Right renal pelvis (tissue), 4 donors: ENCODE measurements around the gene PPFIBP1. TPM values are rescaled to one million over a fixed set of nuclear protein-coding genes. Genes with fewer than 3 reads are reported as not detected.

Experiments used
- DNase-seq, 4 donors: peaks; one replicate each; pipeline ENCODE4 v3.0.0-alpha.2; 2013; ENCODE audit warnings: low read depth in 4 of 4, low spot score in 3 of 4, missing footprints in 1 of 4
- polyA plus RNA-seq, 4 donors: library from polyadenylated mRNA; unstranded; fragments of 120-200 nt; gene quantifications; one replicate each; pipeline ENCODE4 v1.2.1, GENCODE V29; 2013; ENCODE audit not compliant: insufficient read length in 4 of 4

PPFIBP1 gene
- polyA plus RNA-seq, 4 donors: 62.1 to 93.3 (median 78.0) TPM

DNA sequence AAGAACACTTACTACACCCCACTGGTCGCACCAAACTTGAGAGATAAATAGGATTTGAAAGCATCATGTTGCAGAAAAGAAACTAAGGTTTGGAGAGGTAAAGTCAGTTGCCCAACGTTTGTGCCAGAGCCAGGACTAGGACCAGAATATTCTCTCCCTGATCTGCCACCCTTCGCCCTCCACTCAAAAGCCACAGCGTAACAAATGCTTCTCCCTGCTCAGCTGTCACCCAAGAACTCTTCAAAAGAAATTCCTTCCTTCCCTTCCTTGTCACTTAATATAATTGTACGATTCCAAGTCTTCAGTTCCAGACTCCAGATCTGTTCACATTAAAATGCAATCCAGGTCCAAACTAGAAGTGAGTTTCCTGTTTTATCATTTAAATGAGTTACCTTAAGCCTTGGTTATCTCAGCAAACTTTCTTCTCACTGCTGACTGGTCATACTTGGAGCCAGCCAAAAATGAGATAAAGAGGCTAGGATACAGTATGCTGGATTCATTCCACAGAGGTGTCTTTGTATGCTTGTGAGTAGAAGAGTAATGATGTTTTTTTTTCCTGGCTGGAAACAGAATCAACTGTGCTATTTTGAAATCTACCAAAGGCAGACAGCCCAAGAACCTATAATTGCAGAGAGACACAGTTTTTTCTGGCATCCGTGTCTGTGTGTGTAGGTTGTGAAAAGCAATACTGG lies 12.8 kb upstream of the PPFIBP1 start:
- DNase-seq: no peak

- no peak for DNase-seq
Observed at GRCh38 chr12:27511723-27512045, 12.3 kb upstream of the PPFIBP1 start.

GRCh38 chr12:27513155-27513824 lies 10.7 kb upstream of the PPFIBP1 start:
- no peak for DNase-seq

- peak in 1 of 4 donors; percentile 65 for DNase-seq
Observed at GRCh38 chr12:27515671-27516070, 8.3 kb upstream of the PPFIBP1 start.

DNA sequence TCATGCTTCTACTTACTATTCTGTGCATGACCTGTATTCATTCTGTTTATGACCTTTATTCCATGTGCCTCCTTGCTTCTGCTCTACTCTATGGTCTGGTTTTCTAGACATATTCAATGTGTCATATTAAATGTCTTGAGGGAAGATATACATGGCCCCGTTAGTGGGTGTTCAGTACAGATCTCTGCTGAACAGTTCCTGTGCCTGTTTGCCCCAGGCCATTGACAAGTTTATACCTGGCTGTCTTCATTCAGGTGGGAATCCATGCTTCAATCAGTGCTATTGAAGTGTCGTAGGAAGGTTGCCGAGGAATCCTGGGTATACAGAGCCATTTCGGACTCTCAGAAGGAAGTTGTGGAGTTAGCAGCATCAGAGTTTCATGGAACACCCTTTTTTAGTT lies 7.4 kb upstream of the PPFIBP1 start:
- DNase-seq: no peak

DNA sequence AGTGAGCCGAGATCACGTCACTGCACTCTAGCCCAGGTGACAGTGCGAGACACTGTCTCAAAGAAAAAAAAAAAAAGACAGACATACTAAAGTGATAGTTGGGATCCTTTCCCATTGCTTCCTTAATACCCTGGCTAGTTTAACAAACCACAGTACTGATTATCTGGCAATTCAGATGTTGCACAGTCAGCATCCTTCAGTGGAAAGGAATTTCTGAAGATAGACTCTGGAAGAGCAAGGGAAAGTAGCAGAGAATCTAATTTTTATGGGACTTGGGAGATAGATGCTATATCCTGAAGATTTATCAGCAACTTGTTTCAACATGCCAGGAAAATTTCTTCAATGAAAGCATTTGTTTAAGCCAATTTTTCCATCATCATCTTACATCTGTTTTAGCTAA lies 6.5 kb upstream of the PPFIBP1 start:
- DNase-seq: no peak

DNA sequence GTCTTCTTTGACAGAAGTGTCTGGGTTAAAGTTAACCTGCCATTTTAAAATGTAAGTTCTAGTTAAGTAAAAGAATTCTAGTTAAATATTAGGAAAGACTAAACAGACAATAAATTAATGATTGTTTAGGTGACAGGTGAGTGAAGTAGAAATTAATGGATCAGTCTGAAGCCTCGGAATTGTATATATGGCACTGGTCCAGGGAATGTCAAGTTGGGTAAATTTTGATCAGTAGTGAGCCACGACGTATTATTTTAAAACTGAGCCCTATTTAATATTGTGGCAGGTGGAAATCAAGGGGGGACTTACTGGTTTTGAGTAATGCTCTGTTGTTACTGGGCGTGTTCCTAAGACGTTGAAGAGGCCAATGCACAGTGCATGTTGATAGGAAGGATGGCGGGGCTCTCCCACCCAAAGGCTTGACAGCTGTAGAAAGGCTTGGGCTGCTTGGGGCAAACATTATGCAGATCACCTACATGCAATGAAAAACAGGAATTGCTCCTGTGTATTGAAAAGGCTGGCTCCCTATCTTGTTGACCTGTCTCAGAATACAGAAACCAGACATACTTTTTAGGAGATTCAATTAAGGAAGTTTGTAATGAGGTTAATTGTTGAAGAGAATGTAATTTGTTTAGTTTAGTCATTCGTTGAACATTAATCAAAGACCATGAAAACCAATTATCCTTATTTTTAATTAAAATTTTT lies 5.9 kb upstream of the PPFIBP1 start:
- DNase-seq: no peak

DNA sequence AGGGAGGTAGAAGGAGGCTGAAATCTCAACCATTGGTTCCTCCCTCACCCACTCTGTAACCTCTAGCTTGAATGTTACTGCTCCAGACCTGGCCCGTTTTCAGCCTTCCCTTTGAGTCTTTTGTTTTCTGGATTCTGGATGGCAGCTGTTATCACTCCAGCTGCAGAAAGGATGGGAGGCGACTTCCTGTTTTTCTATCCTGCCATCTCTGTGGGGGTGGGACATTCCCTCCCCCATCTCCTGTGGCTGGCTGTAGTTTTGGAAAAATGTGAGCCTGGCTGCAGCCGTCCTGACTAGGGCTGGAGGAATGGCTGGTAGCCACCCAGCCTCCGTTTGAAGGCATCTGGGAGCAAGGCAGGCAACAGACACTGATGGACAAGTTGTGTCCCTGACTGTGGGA lies 2.9 kb upstream of the PPFIBP1 start:
- no peak for DNase-seq

DNA sequence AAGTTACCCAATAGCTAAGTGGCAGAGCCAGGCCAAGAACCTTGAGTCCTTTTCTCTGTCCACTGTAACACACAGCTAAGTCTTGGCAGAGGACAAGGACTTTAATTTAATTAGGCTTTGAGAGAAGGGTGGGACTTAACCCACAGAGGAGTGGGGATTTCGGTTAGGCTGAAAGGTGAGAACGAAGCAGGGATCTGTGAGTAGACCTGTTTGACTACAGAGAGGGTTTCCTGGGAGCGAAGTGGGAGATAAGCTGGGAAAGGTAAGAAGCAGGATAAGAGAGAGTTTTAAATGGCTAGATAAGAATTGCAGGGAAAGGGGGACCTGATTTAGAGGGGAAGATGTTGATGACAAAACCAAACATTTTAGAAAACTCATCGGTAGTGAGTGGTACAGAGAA lies 2.0 kb upstream of the PPFIBP1 start:
- no peak for DNase-seq

DNA sequence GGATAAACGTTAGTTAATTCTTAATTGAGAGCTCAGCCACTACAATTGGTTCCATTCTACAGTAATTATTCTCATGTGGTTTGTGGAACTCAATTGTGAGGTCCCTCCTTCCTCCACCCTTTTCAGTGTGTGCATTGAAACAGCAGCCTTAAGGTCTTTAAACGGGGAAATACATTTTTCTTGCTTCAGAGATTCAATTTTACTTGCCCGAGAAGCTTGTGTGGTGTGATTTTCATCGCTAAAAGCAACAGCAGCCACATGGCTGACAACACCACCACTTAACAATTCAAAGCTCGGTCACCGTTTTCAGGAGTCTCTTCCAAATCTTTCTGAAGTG lies 733 bp upstream of the PPFIBP1 start:
- DNase-seq: no peak

DNA sequence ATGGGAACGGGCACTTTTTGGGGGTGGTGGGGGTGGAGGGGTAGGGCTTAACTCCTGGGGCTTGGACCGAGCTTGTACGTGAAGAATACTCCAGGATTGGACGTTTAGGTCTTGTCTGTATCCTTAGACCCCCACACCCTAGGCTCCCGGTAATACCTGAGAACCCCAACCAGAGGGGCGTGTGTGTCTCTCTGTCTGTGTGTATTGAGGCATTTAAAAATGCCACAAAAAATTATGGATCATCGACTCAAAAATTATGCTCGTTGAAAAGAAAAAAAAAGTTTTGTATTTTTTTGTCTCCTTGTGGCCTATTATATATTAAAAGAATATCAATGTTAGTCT lies 459 bp downstream of the PPFIBP1 start:
- DNase-seq: no peak

GRCh38 chr12:27524839-27525753 lies 1.1 kb downstream of the PPFIBP1 start:
- DNase-seq: peak in 1 of 4 donors; percentile 25

DNA sequence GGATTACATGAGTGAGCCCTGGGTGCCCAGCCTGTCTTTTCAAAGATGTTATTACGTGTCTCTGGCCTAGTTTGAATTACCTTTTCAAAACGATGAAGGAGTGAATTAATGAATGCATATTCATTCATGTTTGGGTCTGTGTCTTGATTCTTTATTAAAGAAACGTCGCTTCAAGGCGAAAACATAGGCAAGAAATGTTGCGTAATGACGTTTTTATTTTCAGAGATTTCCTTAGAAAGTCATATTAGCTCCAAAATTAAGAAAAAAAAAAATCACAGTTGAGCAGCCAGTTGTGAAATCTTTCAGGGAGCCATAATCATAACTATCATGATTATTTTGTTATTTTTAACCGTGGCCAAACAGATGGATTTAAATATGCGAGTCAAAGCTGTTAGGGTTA lies 3.5 kb downstream of the PPFIBP1 start:
- no peak for DNase-seq

- DNase-seq: no peak
Observed at GRCh38 chr12:27528788-27529187, 4.8 kb downstream of the PPFIBP1 start.

GRCh38 chr12:27530157-27530922 lies 6.3 kb downstream of the PPFIBP1 start:
- DNase-seq: no peak

GRCh38 chr12:27531896-27532295 lies 7.9 kb downstream of the PPFIBP1 start:
- DNase-seq: no peak

DNA sequence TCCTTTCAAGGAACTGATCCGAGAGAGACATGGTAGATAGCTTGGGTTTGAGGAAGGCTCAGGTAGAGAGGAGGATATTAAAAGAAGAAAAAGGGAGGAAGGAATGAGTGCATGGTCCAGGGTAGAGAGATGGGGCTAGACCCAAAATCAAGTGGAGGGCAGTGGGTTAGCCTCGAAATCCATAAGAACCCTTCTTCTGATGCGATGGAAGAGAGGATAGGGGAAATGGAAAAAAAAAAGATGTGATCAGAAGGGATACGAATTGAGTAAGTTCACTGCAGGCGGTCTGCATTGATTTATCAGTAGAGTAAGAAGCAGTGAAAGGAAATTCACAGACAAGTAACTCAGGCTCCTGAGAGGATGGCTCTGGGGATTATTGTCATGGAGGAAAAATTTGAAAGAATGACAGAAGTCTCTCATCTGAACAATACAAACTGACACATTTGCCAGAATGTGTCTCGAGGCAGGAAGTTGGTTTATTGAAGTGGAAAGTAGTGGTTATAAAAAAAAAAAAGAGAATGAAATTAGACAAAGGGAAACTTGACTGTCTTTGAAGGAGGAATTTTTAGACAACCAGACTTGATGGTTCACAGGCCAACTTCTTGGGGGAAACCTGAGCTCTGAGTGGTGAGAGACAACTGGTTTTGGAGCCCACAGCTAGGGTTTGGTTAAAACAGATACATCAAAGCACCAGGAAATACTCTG lies 10.2 kb downstream of the PPFIBP1 start:
- DNase-seq: no peak

GRCh38 chr12:27534765-27535161 lies 10.8 kb downstream of the PPFIBP1 start:
- DNase-seq: no peak

DNA sequence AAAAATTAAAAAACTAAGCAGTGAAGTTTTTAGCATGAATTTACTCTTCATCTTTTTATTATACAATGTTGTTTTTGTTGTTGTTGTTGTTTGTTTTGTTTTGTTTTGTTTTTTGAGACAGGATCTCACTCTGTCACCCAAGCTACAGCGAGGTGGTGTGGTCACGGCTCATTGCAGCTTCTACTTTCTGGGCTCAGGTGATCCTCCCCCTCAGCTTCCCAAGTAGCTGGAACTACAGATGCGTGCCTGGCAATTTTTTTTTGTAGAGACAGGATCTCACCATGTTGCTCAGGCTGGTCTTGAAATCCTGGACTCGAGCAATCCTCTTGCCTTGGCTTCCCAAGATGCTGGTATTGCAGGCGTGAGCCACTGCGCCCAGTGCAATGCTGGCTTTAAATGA lies 11.3 kb downstream of the PPFIBP1 start:
- no peak for DNase-seq
